HG03520 (cell line): ENCODE measurements around the gene A2ML1.
"Not testable (repeated sequence)": the region's sequence is repeated elsewhere in the genome, so short reads cannot be mapped to it uniquely, and the experiment has no call there.

ENCODE experiments used
- ATAC-seq: cut with Tn5 transposase; IDR thresholded peaks from one replicate; pipeline ENCODE4 v1.9.1; 2021; ENCODE audit warnings: mild to moderate bottlenecking, moderate library complexity; ENCODE audit not compliant: unreplicated experiment

The A2ML1 gene

GRCh38 chr12:8822298-8822697 is at the start of gene A2ML1:
TSS of gene A2ML1 (plus strand) at chr12:8822621. CDS start at chr12:8822652, 31 bp downstream.
- ATAC-seq, result no peak

- no peak for ATAC-seq
Measured at GRCh38 chr12:8773461-8773860, 49.0 kb upstream of the A2ML1 start.

- no peak for ATAC-seq
Measured at GRCh38 chr12:8779281-8779680, 43.1 kb upstream of the A2ML1 start.

- ATAC-seq, result no peak
Measured at GRCh38 chr12:8779862-8780261, 42.6 kb upstream of the A2ML1 start.

GRCh38 chr12:8780389-8780788 is 42.0 kb upstream of the A2ML1 start:
- ATAC-seq, result no peak

GRCh38 chr12:8781381-8782127 is 40.9 kb upstream of the A2ML1 start:
- no peak for ATAC-seq

- ATAC-seq, result no peak
Measured at GRCh38 chr12:8784290-8784888, 38.0 kb upstream of the A2ML1 start.

- ATAC-seq, result no peak
Measured at GRCh38 chr12:8785499-8785898, 36.9 kb upstream of the A2ML1 start.

- not testable (repeated sequence) for ATAC-seq
Measured at GRCh38 chr12:8787206-8787605, 35.2 kb upstream of the A2ML1 start.

- ATAC-seq, result not testable (repeated sequence)
Measured at GRCh38 chr12:8788706-8789105, 33.7 kb upstream of the A2ML1 start.

GRCh38 chr12:8789341-8790013 is 32.9 kb upstream of the A2ML1 start:
- ATAC-seq, result not testable (repeated sequence)

- not testable (repeated sequence) for ATAC-seq
Measured at GRCh38 chr12:8793226-8793625, 29.2 kb upstream of the A2ML1 start.

- not testable (repeated sequence) for ATAC-seq
Measured at GRCh38 chr12:8794611-8795010, 27.8 kb upstream of the A2ML1 start.

- no peak for ATAC-seq
Measured at GRCh38 chr12:8796831-8797626, 25.4 kb upstream of the A2ML1 start.

- ATAC-seq, result not testable (repeated sequence)
Measured at GRCh38 chr12:8801213-8801612, 21.2 kb upstream of the A2ML1 start.

GRCh38 chr12:8804833-8805232 is 17.6 kb upstream of the A2ML1 start:
- ATAC-seq, result not testable (repeated sequence)

- ATAC-seq, result not testable (repeated sequence)
Measured at GRCh38 chr12:8805487-8805886, 16.9 kb upstream of the A2ML1 start.

GRCh38 chr12:8807084-8807483 is 15.3 kb upstream of the A2ML1 start:
- not testable (repeated sequence) for ATAC-seq

GRCh38 chr12:8810112-8810511 is 12.3 kb upstream of the A2ML1 start:
- ATAC-seq, result not testable (repeated sequence)

GRCh38 chr12:8813572-8814357 is 8.7 kb upstream of the A2ML1 start:
- ATAC-seq, result no peak
